Caco-2 (cell line): ENCODE results near the gene GZMM. TPM values are rescaled to one million over a fixed set of nuclear protein-coding genes. Genes with fewer than 3 reads are reported as not detected.

ENCODE experiments used
- BruUV-seq: library from RNA; stranded (reverse); fragments of 400-500 nt; replicated peaks from 2 replicates; lab custom pipeline; 2021; lab: Mats Ljungman, UMichigan
- CTCF ChIA-PET: fragments of 300-600 bp; sonication (Branson Sonifier 250); formaldehyde crosslinking; loops from one replicate; lab custom pipeline; 2022; ENCODE audit warnings: antibody characterized with exemption; lab: Charles Lee
- POLR2A ChIA-PET: fragments of 300-600 bp; sonication (Branson Sonifier 250); formaldehyde crosslinking; loops from one replicate; lab custom pipeline; 2022; ENCODE audit warnings: antibody characterized with exemption; lab: Charles Lee
- DNase-seq, 2 experiments: peaks; one replicate each; pipeline versions ENCODE4 v3.0.0 to v3.0.0-alpha.2; 2020 to 2022
- H3K27me3 ChIP-seq: replicated peaks from 2 replicates; pipeline ENCODE4 v1.6.0; 2011; ENCODE audit warnings: low read length; ENCODE audit not compliant: control insufficient read depth, insufficient read depth
- H3K36me3 ChIP-seq: 2 replicates; pipeline ENCODE4 v1.5.1; 2011; ENCODE audit warnings: low read length; ENCODE audit not compliant: control insufficient read depth, insufficient read depth
- H3K4me1 ChIP-seq: fragments of 250-450 bp; sonication (Bioruptor Pico); 2 replicates; pipeline ENCODE4 v1.5.1; 2020; ENCODE audit warnings: mild to moderate bottlenecking
- H3K4me3 ChIP-seq: 2 replicates; pipeline ENCODE4 v1.5.1; 2011; ENCODE audit warnings: low read depth, mild to moderate bottlenecking, control low read depth, low read length
- H3K9me3 ChIP-seq: fragments of 250-450 bp; sonication (Bioruptor Pico); 2 replicates; pipeline ENCODE4 v1.5.1; 2020; ENCODE audit warnings: mild to moderate bottlenecking, moderate library complexity
- H3K27ac Mint-ChIP-seq: one replicate; pipeline ENCODE4 v1.8.0; 2022; ENCODE audit warnings: mixed read lengths; ENCODE audit not compliant: unreplicated experiment
- H3K27me3 Mint-ChIP-seq: one replicate; pipeline ENCODE4 v1.8.0; 2022; ENCODE audit warnings: mixed read lengths; ENCODE audit not compliant: insufficient read depth, unreplicated experiment
- H3K36me3 Mint-ChIP-seq: one replicate; pipeline ENCODE4 v1.8.0; 2022; ENCODE audit warnings: mild to moderate bottlenecking, mixed read lengths; ENCODE audit not compliant: insufficient read depth, unreplicated experiment
- H3K4me1 Mint-ChIP-seq: one replicate; pipeline ENCODE4 v1.8.0; 2022; ENCODE audit warnings: low read depth, mixed read lengths; ENCODE audit not compliant: unreplicated experiment
- H3K4me3 Mint-ChIP-seq: one replicate; pipeline ENCODE4 v1.8.0; 2022; ENCODE audit warnings: mild to moderate bottlenecking, moderate library complexity, mixed read lengths; ENCODE audit not compliant: unreplicated experiment
- H3K9me3 Mint-ChIP-seq: one replicate; pipeline ENCODE4 v1.8.0; 2022; ENCODE audit warnings: mixed read lengths; ENCODE audit not compliant: unreplicated experiment
- CTCF ChIP-seq, 2 experiments: fragments of 200-600 bp in 1 of 2; IDR thresholded peaks; 1 replicate in 1 of 2; 2 replicates in 1 of 2; pipeline versions ENCODE4 v1.5.1 to v1.8.0; 2011 to 2022; ENCODE audit warnings: antibody characterized with exemption in 1 of 2, control low read depth in 1 of 2, inconsistent platforms in 1 of 2, low read depth in 1 of 2, low read length in 1 of 2, mild to moderate bottlenecking in 1 of 2, moderate library complexity in 1 of 2; ENCODE audit not compliant: insufficient read depth in 1 of 2, severe bottlenecking in 1 of 2, unreplicated experiment in 1 of 2
- intact Hi-C: fragments of 100-400 bp; cut with micrococcal nuclease; formaldehyde crosslinking; loops from one replicate; pipeline ENCODE4 v1.10.0; 2022; ENCODE audit not compliant: unreplicated experiment
- total RNA-seq: library from RNA; stranded (reverse); gene quantifications from 2 replicates; pipeline ENCODE4 v1.2.3, GENCODE V29; 2022

GZMM gene
- total RNA-seq, 1 experiment from 2014 or later = not detected

- BruUV-seq = no TSS peak
Measured at GRCh38 chr19:538641-539428, 5.0 kb upstream of the GZMM start.

GRCh38 chr19:539429-540030 is 4.3 kb upstream of the GZMM start:
- Mint-ChIP-seq H3K36me3 (peaks cover 42% of the 10 kb centered on the region), H3K9me3 (no peaks in the 10 kb centered on the region), H3K4me3 (no peak overlapping the region), H3K27me3 (no peaks in the 10 kb centered on the region), H3K27ac (no peak overlapping the region), H3K4me1 (no peaks in the 10 kb centered on the region)
- ChIA-PET CTCF (no interaction called here), POLR2A (no interaction called here)
- Histone ChIP-seq H3K27me3 (no peaks in the 10 kb centered on the region), H3K9me3 (no peaks in the 10 kb centered on the region), H3K4me1 (no peaks in the 10 kb centered on the region), H3K36me3 (peaks cover 1% of the 10 kb centered on the region; the same call in 1 of the 2 replicates), H3K4me3 (no peak overlapping the region)
- TF ChIP-seq CTCF (IDR thresholded peaks at IDR 0.05; ENCODE audit: insufficient read depth in 1 of 2, low read depth in 1 of 2, low read length in 1 of 2, severe bottlenecking in 1 of 2, unreplicated experiment in 1 of 2) = no peak
- intact Hi-C loops = no loop called here
- no TSS peak for BruUV-seq
- DNase-seq = no peak

More at GRCh38 chr19:538641-539428, 5.0 kb upstream of the GZMM start:
- POLR2A ChIA-PET = no interaction called here
- Histone ChIP-seq H3K4me1 (peaks cover 2% of the 10 kb centered on the region; the same call in 1 of the 2 replicates), H3K9me3 (no peaks in the 10 kb centered on the region), H3K4me3 (no peak overlapping the region), H3K36me3 (peaks cover 1% of the 10 kb centered on the region; the same call in 1 of the 2 replicates), H3K27me3 (no peaks in the 10 kb centered on the region)
- peaks cover 37% of the 10 kb centered on the region for H3K36me3 Mint-ChIP-seq
- no peaks in the 10 kb centered on the region for H3K4me1 Mint-ChIP-seq
- H3K9me3 Mint-ChIP-seq = no peaks in the 10 kb centered on the region
- TF ChIP-seq CTCF (IDR thresholded peaks at IDR 0.05; ENCODE audit: insufficient read depth in 1 of 2, low read depth in 1 of 2, low read length in 1 of 2, severe bottlenecking in 1 of 2, unreplicated experiment in 1 of 2) = no peak
- no peaks in the 10 kb centered on the region for H3K27me3 Mint-ChIP-seq
- no peak for DNase-seq
- H3K4me3 Mint-ChIP-seq = no peak overlapping the region
- CTCF ChIA-PET = no interaction called here
- intact Hi-C loops = no loop called here
- no peak overlapping the region for H3K27ac Mint-ChIP-seq

DNA sequence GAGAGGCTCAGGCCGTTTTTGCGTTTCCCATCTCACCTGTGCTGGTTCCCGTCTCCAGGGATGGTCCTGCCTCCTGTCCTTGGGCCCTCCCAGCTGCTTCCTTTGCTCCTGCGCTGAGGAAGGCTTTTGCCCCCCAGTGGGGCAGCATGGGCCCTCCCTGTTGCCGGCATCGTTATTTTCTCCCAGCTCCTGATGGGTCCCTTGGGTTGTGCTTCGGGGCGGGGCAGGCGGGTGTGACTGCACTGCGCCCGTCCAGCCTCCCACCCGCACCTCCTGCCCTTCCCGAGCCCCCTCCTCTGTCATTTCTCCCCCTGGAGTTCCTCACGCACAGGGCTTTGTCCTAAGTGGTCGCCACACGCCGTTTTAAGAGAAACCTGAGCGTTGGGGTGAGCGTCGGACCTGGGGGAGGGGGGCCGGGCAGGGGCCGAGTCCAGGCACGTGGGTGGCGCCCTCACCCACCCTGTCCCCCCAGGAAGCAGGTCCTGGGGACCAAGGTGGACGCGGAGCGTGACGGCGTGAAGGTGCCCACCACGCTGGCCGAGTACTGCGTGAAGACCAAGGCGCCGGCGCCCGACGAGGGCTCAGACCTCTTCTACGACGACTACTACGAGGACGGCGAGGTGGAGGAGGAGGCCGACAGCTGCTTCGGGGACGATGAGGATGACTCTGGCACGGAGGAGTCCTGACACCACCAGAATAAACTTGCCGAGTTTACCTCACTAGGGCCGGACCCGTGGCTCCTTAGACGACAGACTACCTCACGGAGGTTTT is 2.8 kb upstream of the GZMM start:
- H3K36me3 Mint-ChIP-seq = peaks cover 34% of the 10 kb centered on the region
- H3K9me3 Mint-ChIP-seq = no peaks in the 10 kb centered on the region
- CTCF ChIA-PET = no interaction called here
- no peak overlapping the region for H3K4me3 Mint-ChIP-seq
- Histone ChIP-seq H3K27me3 (no peaks in the 10 kb centered on the region), H3K4me1 (no peaks in the 10 kb centered on the region), H3K4me3 (no peak overlapping the region), H3K36me3 (no peaks in the 10 kb centered on the region), H3K9me3 (no peaks in the 10 kb centered on the region)
- no peaks in the 10 kb centered on the region for H3K4me1 Mint-ChIP-seq
- POLR2A ChIA-PET = no interaction called here
- H3K27me3 Mint-ChIP-seq = no peaks in the 10 kb centered on the region
- TF ChIP-seq CTCF (IDR thresholded peaks at IDR 0.05; ENCODE audit: insufficient read depth in 1 of 2, low read depth in 1 of 2, low read length in 1 of 2, severe bottlenecking in 1 of 2, unreplicated experiment in 1 of 2) = no peak
- no peak overlapping the region for H3K27ac Mint-ChIP-seq
- no TSS peak for BruUV-seq
- intact Hi-C loops = no loop called here
- DNase-seq = no peak
